ENCODE data around the gene LRP1.

Gene LRP1

DNA sequence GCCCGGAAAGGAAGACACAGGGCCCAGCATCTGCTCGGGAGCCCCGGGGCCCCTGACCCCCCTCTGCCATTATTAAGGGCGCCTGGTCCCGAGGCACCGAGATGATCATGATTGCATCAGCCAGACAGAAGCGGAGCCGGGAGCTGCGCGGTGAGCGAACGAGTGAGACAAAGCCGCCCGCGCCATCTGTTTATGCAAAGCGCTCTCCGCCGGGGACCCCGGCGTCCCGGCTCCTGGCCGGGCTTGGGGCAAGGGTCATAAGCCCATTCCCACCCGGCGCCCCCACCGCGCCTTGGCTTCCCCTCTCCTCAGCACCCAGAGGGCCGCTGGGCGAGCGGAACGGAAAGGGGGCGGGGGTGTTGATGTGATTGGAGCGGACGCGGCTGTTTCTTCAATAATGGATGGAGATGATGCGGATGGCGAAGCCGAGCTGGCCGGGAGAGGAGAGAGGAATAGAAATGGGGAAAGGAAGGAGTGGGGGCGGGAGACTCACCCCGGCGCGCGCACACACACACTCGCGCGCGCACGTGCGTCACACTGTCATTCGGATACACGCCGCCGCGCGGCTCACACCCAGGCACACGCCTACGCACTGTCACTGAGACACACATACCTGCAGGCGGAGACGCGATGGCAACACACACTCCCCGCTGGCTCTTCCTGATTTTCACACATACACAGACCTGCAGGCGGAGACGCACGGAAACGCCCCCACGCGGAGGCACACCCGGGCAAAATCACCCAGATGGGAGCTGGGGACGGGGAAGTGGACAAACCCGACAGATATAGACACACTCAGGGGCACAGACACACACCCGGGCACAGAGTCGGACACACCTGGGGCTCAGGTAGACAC lies 112.0 kb downstream of the LRP1 start:
- Histone ChIP-seq H3K36me3 (ENCODE audit: control insufficient read depth, low read length) (peaks cover 23% of the 10 kb centered on the region), H3K79me2 (ENCODE audit: control insufficient read depth, low read length) (peaks cover 17% of the 10 kb centered on the region), H4K20me1 (ENCODE audit: control insufficient read depth, insufficient read depth, low read depth, low read length) (no peaks in the 10 kb centered on the region), H3K9me3 (ENCODE audit: control insufficient read depth, insufficient read depth, low read length) (no peaks in the 10 kb centered on the region), H3K9me2 (replicated peaks; ENCODE audit: control insufficient read depth, low read length) (no peaks in the 10 kb centered on the region), H3K4me3 (ENCODE audit: low read length) (peak overlapping the region; percentile 87), H3K27me3 (ENCODE audit: control insufficient read depth, low read length) (no peaks in the 10 kb centered on the region), H3K4me1 (ENCODE audit: control insufficient read depth, low read length) (peaks cover 68% of the 10 kb centered on the region), H3F3A (ENCODE audit: control insufficient read depth, insufficient read depth) (peaks cover 36% of the 10 kb centered on the region), H3K27ac (ENCODE audit: low read depth, low read length) (peak overlapping the region; percentile 98), H3K4me2 (ENCODE audit: low read length) (peak overlapping the region; percentile 99)
- no peak for TF ChIP-seq EZH2phosphoT487 (IDR thresholded peaks at IDR 0.05; ENCODE audit: borderline replicate concordance, low read length)
- TF ChIP-seq CTCF (IDR thresholded peaks at IDR 0.05; ENCODE audit: low read depth, low read length, poor library complexity, severe bottlenecking) = peak; percentile 38

GRCh38 chr12:57240926-57241401 lies 112.7 kb downstream of the LRP1 start:
- Histone ChIP-seq H3K4me3 (ENCODE audit: low read length) (peak overlapping the region; percentile 87), H3K27me3 (ENCODE audit: control insufficient read depth, low read length) (no peaks in the 10 kb centered on the region)

GRCh38 chr12:57241402-57242310 lies 113.4 kb downstream of the LRP1 start:
- peak overlapping the region; percentile 99 for H3K4me2 ChIP-seq (ENCODE audit: low read length)
- TF ChIP-seq CTCF (IDR thresholded peaks at IDR 0.05; ENCODE audit: low read depth, low read length, poor library complexity, severe bottlenecking) (no peak), EZH2phosphoT487 (IDR thresholded peaks at IDR 0.05; ENCODE audit: borderline replicate concordance, low read length) (no peak)
- H3K4me1 ChIP-seq (ENCODE audit: control insufficient read depth, low read length) = peaks cover 55% of the 10 kb centered on the region
- peaks cover 17% of the 10 kb centered on the region for H3K79me2 ChIP-seq (ENCODE audit: control insufficient read depth, low read length)
- H3F3A ChIP-seq (ENCODE audit: control insufficient read depth, insufficient read depth) = peaks cover 30% of the 10 kb centered on the region
- H3K36me3 ChIP-seq (ENCODE audit: control insufficient read depth, low read length) = peaks cover 18% of the 10 kb centered on the region
- H3K27me3 ChIP-seq (ENCODE audit: control insufficient read depth, low read length) = no peaks in the 10 kb centered on the region
- no peaks in the 10 kb centered on the region for H3K9me3 ChIP-seq (ENCODE audit: control insufficient read depth, insufficient read depth, low read length)
- H3K9me2 ChIP-seq (replicated peaks; ENCODE audit: control insufficient read depth, low read length) = no peaks in the 10 kb centered on the region
- peak overlapping the region; percentile 98 for H3K27ac ChIP-seq (ENCODE audit: low read depth, low read length)
- H3K4me3 ChIP-seq (ENCODE audit: low read length) = peak overlapping the region; percentile 87
- no peaks in the 10 kb centered on the region for H4K20me1 ChIP-seq (ENCODE audit: control insufficient read depth, insufficient read depth, low read depth, low read length)

More at GRCh38 chr12:57240926-57241401, 112.7 kb downstream of the LRP1 start:
- peak overlapping the region; percentile 99 for H3K4me2 ChIP-seq (ENCODE audit: low read length)
- H3K4me1 ChIP-seq (ENCODE audit: control insufficient read depth, low read length) = peaks cover 62% of the 10 kb centered on the region
- peak overlapping the region; percentile 98 for H3K27ac ChIP-seq (ENCODE audit: low read depth, low read length)
- peaks cover 30% of the 10 kb centered on the region for H3F3A ChIP-seq (ENCODE audit: control insufficient read depth, insufficient read depth)
- H3K79me2 ChIP-seq (ENCODE audit: control insufficient read depth, low read length) = peaks cover 17% of the 10 kb centered on the region
- H4K20me1 ChIP-seq (ENCODE audit: control insufficient read depth, insufficient read depth, low read depth, low read length) = no peaks in the 10 kb centered on the region
- H3K9me3 ChIP-seq (ENCODE audit: control insufficient read depth, insufficient read depth, low read length) = no peaks in the 10 kb centered on the region
- H3K9me2 ChIP-seq (replicated peaks; ENCODE audit: control insufficient read depth, low read length) = no peaks in the 10 kb centered on the region
- TF ChIP-seq CTCF (IDR thresholded peaks at IDR 0.05; ENCODE audit: low read depth, low read length, poor library complexity, severe bottlenecking) (peak; percentile 15), EZH2phosphoT487 (IDR thresholded peaks at IDR 0.05; ENCODE audit: borderline replicate concordance, low read length) (no peak)
- H3K36me3 ChIP-seq (ENCODE audit: control insufficient read depth, low read length) = peaks cover 16% of the 10 kb centered on the region

All from DOHH2 (cell line).